Spinal cord (tissue), 10 donors: Measurements from ENCODE around the gene TSSK2. TPM values are rescaled to one million over a fixed set of nuclear protein-coding genes. Genes with fewer than 3 reads are reported as not detected.
A peak's percentile ranks its signal among the peaks of the same experiment; 100 is the strongest.

Experiments used
- DNase-seq, 6 donors: peaks; one replicate each; pipeline versions ENCODE4 v3.0.0 to v3.0.0-alpha.2; 2013 to 2015; ENCODE audit warnings: low spot score in 6 of 6, low read depth in 4 of 6
- H3K27ac ChIP-seq: one replicate; pipeline ENCODE4 v1.5.1; 2013; ENCODE audit warnings: low read depth, low read length, control low read depth
- H3K27me3 ChIP-seq: one replicate; pipeline ENCODE4 v1.6.1; 2013; ENCODE audit warnings: low read length; ENCODE audit not compliant: control insufficient read depth, insufficient read depth
- H3K36me3 ChIP-seq: one replicate; pipeline ENCODE4 v1.6.1; 2013; ENCODE audit warnings: low read length; ENCODE audit not compliant: control insufficient read depth, insufficient read depth
- H3K4me1 ChIP-seq: one replicate; pipeline ENCODE4 v1.6.1; 2013; ENCODE audit warnings: low read length; ENCODE audit not compliant: control insufficient read depth, insufficient read depth
- H3K4me3 ChIP-seq: one replicate; pipeline ENCODE4 v1.5.1; 2013; ENCODE audit warnings: low read depth, low read length, control low read depth
- H3K9me3 ChIP-seq: one replicate; pipeline ENCODE4 v1.6.1; 2013; ENCODE audit warnings: low read length; ENCODE audit not compliant: control insufficient read depth, insufficient read depth
- WGBS: methylation state at CpG from one replicate; pipeline ENCODE4 v1.1.5; 2013; ENCODE audit warnings: missing lambda C conversion rate; ENCODE audit not compliant: insufficient coverage; 5-methylcytosine and 5-hydroxymethylcytosine counted together
- polyA plus RNA-seq, 2 donors: library from polyadenylated mRNA; unstranded; fragments of 120-200 nt; gene quantifications; one replicate each; pipeline ENCODE4 v1.2.1, GENCODE V29; 2013; ENCODE audit not compliant: insufficient read length in 2 of 2
- total RNA-seq, 2 donors: library from RNA; depleted of rRNA in 1 of 2; stranded (reverse); fragments of 120-200 nt in 1 of 2; fragments of >200 nt in 1 of 2; gene quantifications; one replicate each; pipeline versions ENCODE4 v1.2.3 to v1.2.4, GENCODE V29; 2013 to 2014
- donor health status: healthy.

The TSSK2 gene
- total and polyA plus RNA-seq, 4 donors: not detected

DNA sequence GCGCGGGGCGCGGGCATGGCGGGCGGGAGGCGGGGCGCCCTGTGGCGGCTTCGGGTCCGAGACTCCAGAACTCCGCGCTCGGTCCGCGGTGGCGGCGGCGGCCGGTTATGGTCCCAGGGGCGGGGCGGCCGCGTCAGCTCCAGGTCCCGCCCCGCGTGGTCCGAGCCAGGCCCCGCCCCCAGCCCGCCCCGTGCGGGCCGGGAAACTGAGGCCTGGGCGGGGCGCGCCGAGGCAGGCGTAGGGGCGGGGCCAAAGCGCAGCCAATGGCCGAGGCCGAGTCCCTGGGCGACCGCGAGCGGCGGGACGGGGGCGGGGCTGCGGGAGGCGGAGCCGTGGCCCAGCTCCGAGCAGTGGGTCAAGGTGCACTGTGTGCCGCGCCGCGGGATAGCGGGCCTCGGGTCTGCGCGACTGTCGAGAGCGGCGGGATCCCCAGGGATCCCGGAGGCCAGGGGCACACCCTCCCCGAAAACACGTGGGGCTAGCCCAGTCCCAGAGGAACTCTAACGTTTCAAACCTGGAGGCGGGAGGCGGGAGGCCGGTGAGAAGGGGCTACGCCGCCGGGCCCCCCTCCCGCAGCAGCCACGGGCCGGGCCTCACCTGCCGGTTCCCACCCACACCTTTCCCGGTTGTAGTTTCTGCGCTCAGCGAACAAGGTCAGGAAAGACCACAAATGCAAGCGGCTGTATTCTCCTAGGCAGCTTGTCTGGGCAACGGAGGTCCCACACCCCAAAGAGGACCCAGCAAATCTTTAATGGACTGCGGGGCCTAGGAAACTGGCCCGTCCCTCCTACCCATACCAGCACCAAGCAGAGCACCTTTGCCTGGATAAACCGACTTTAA lies 47.8 kb downstream of the TSSK2 start, which contains the start of gene SLC25A1:
SLC25A1 (minus strand) TSS at position 80 of the 840 bp plus-strand sequence; CDS start at position 17, 63 bp downstream.
- H3K36me3 ChIP-seq: peaks cover 57% of the 10 kb centered on the region
- H3K4me3 ChIP-seq: peak within 1 kb of the TSS; percentile 51
- whole genome bisulfite sequencing: under 1% methylated on average over 86 of the region's 86 CpGs
- peak; percentile 72 to 96 (median 87) for DNase-seq
- H3K9me3 ChIP-seq: no peaks in the 10 kb centered on the region
- H3K27me3 ChIP-seq: no peaks in the 10 kb centered on the region
- H3K4me1 ChIP-seq: peaks cover 50% of the 10 kb centered on the region
- H3K27ac ChIP-seq: peak within 1 kb of the TSS; percentile 80

- H3K27ac ChIP-seq: peak overlapping the region; percentile 80
- WGBS: 37% methylated on average over 15 of the region's 15 CpGs
Observed at GRCh38 chr22:19179497-19180048, 48.5 kb downstream of the TSSK2 start.

GRCh38 chr22:19180234-19180633 lies 49.1 kb downstream of the TSSK2 start:
- WGBS: 90% methylated on average over 9 of the region's 9 CpGs
- Histone ChIP-seq H3K4me1 (peaks cover 37% of the 10 kb centered on the region), H3K36me3 (peaks cover 49% of the 10 kb centered on the region), H3K4me3 (no peak overlapping the region), H3K9me3 (no peaks in the 10 kb centered on the region), H3K27me3 (no peaks in the 10 kb centered on the region), H3K27ac (no peak overlapping the region)
- no peak for DNase-seq

More at GRCh38 chr22:19179497-19180048, 48.5 kb downstream of the TSSK2 start:
- Histone ChIP-seq H3K4me3 (peak overlapping the region; percentile 51), H3K36me3 (peaks cover 54% of the 10 kb centered on the region), H3K4me1 (peaks cover 44% of the 10 kb centered on the region), H3K9me3 (no peaks in the 10 kb centered on the region), H3K27me3 (no peaks in the 10 kb centered on the region)
- DNase-seq: peak in 4 of 6 donors; percentile 48 to 87 (median 68)

- Histone ChIP-seq H3K9me3 (no peaks in the 10 kb centered on the region), H3K4me1 (peaks cover 31% of the 10 kb centered on the region), H3K27me3 (no peaks in the 10 kb centered on the region), H3K36me3 (peaks cover 47% of the 10 kb centered on the region), H3K27ac (no peak overlapping the region), H3K4me3 (no peak overlapping the region)
- no peak for DNase-seq
- WGBS: 85% methylated on average over 8 of the region's 11 CpGs
Observed at GRCh38 chr22:19180740-19181410, 49.8 kb downstream of the TSSK2 start.

DNA sequence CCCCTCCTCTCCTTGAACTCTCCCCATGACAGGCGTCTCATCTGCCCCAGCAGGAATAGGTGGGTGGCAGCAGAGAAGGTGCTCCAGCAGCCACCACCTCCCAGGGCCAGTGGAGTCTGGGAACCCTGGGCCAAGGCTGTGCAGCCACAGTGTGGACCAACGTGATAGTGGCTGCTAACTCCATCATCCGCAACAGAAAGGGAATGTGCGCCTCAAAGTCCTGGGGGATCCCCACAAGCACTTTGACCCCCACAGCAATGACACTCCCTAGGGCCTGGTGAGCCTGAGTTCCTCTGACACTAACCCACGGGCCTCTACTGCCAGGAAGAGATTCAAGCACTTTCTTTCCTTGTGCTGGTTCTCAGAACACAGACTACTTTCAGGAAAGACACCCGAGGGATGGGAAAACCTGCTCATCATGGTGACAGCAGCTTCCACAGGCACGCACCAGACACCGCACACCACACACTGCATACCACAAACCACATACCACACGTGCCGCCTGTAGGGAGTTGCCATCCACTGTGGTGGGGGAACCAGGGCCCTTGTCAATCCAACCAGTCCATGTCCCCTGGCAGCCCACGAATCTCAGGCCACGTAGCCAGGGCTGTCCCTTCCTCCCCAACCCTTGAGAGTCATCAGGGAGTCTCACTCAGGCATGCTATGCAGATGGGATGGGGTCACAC lies 50.8 kb downstream of the TSSK2 start:
- Histone ChIP-seq H3K27me3 (no peaks in the 10 kb centered on the region), H3K9me3 (no peaks in the 10 kb centered on the region), H3K36me3 (peaks cover 39% of the 10 kb centered on the region), H3K4me3 (no peak overlapping the region), H3K4me1 (peaks cover 20% of the 10 kb centered on the region), H3K27ac (no peak overlapping the region)
- 75% methylated on average over 10 of the region's 12 CpGs for WGBS
- DNase-seq: no peak

Other genes with a start within 250 kb of the TSSK2 start
- 10 to 100 TPM; 11.1 to 18.3 TPM for gene DGCR6, start 225.0 kb upstream of the TSSK2 start, total RNA-seq
- 10 to 100 TPM; 32.1 to 38.5 TPM for gene DGCR6, start 225.0 kb upstream of the TSSK2 start, polyA plus RNA-seq
- 10 to 100 TPM; 14.4 to 75.3 TPM for gene PRODH, start 195.0 kb upstream of the TSSK2 start, total RNA-seq
- gene PRODH, start 195.0 kb upstream of the TSSK2 start, polyA plus RNA-seq: 10 to 100 TPM; 39.5 to 57.6 TPM
- gene DGCR2, start 8.9 kb upstream of the TSSK2 start, total RNA-seq: 10 to 100 TPM; 61.5 to 66.6 TPM
- 100 to 1,000 TPM; 123 TPM for gene DGCR2, start 8.9 kb upstream of the TSSK2 start, polyA plus RNA-seq
- 10 to 100 TPM in 1 of 2 donors, 1 to 10 TPM in 1; 5.7 to 17.2 TPM for gene ESS2, start 13.3 kb downstream of the TSSK2 start, total RNA-seq
- gene ESS2, start 13.3 kb downstream of the TSSK2 start, polyA plus RNA-seq: 10 to 100 TPM; 23.5 to 25.5 TPM
- gene GSC2, start 19.0 kb downstream of the TSSK2 start, total RNA-seq: not detected
- not detected for gene GSC2, start 19.0 kb downstream of the TSSK2 start, polyA plus RNA-seq
- 10 to 100 TPM; 31.4 to 60.5 TPM for gene SLC25A1, start 47.4 kb downstream of the TSSK2 start, total RNA-seq
- gene SLC25A1, start 47.4 kb downstream of the TSSK2 start, polyA plus RNA-seq: 100 to 1,000 TPM; 105 to 107 TPM
- 10 to 100 TPM; 13.0 to 20.9 TPM for gene CLTCL1, start 160.4 kb downstream of the TSSK2 start, total RNA-seq
- gene CLTCL1, start 160.4 kb downstream of the TSSK2 start, polyA plus RNA-seq: 10 to 100 TPM; 12.3 to 18.5 TPM